Measurements from ENCODE around the gene UBE2L6. TPM values are rescaled to one million over a fixed set of nuclear protein-coding genes. Genes with fewer than 3 reads are reported as not detected.
A peak's percentile ranks its signal among the peaks of the same experiment; 100 is the strongest.

Gene UBE2L6
- 52.5 and 69.6 TPM in 2 replicates for total RNA-seq (2014; rRNA removed; shearing (Covaris generic))

DNA sequence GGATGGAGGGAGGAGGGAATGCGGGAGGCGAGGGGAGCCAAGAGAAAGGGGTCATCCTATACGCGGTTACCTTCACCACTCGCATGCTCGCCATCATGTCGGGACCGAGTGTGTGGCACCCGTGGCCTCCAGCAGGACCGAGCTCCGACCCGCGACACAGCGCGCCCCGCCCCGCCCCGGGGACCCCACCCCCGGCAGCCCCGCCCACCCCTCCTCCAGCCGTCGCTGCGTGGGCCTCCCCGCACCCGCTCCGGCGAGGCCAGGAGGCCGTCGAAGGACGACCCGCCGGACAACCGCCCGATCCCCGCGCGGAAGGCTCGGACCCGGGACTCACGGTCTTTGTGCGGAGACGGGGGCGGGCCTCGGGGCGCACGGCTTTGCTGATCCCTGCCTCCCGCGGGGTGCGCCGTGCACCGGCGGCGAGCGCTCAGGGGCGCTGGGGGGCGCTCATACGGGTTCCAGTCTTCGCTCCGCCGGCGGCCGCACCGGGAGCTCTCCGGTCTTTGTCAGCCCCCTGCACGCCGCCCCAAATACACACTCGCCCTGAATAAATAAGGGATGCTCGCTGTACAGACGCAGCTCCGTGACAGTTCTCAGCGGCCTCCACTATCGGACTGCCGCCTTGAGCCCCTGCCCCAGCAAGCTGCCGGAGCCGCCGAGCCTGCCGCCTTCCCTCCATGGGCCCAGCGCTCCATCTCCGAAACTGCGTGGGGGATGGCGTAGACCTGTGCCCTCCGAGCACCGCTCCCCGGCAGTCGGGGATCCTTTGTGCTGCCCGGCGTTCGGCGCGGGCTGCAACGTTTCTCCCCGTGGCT lies at the start of gene UBE2L6:
TSS of gene UBE2L6 (minus strand) at position 158 of the 815 bp plus-strand sequence. CDS start at position 97, 61 bp downstream.
- DNase-seq (ENCODE audit: low spot score) = no peak

DNA sequence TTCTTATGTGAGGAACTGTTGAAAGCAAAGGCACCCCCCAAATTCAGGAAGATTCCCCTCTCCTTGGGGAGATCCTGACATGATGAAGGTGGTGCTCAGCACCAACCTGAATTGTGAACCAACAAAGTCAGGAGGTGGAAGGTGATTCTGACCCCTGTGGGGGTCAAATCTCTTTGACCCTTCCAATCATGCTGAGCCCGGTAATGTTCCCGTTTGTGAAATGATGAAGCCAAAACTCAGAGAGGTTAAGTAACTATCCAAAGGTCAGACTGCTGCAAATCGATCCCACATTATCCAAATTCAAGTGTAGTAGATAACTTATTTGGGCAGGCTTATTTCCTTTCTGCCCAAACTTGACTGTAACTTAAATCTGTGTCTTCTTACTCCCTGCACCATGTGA lies 49.1 kb upstream of the UBE2L6 start:
- no peak for DNase-seq (ENCODE audit: low spot score)

DNA sequence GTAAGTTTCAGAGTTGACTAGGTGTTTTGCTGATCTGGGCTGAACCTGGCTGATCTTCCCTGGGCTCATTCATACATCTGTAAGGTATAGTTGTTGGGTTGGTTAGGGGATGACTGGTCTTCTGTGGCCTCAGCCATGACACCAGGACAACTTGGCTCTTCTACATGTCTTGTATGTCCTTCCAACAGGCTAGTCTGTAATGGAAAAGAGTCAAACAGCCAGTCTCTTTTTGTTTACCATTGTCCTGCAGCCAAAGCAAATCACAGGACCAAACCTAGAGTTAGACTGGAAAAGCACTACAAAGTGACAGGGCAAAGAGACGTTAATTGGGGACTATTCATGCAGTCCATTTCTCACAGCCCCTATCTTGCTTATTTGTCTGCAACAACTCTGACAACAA lies 47.8 kb upstream of the UBE2L6 start:
- no peak for DNase-seq (ENCODE audit: low spot score)

DNA sequence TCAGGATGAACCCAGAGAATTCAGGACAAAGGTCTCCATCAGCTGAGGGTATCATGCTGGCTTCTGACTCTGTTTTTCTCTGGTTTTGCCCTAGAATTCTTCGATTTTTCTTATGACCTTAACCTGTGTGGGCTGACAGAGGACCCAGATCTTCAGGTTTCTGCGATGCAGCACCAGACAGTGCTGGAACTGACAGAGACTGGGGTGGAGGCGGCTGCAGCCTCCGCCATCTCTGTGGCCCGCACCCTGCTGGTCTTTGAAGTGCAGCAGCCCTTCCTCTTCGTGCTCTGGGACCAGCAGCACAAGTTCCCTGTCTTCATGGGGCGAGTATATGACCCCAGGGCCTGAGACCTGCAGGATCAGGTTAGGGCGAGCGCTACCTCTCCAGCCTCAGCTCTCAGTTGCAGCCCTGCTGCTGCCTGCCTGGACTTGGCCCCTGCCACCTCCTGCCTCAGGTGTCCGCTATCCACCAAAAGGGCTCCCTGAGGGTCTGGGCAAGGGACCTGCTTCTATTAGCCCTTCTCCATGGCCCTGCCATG lies 46.8 kb upstream of the UBE2L6 start:
- DNase-seq (ENCODE audit: low spot score) = no peak

DNA sequence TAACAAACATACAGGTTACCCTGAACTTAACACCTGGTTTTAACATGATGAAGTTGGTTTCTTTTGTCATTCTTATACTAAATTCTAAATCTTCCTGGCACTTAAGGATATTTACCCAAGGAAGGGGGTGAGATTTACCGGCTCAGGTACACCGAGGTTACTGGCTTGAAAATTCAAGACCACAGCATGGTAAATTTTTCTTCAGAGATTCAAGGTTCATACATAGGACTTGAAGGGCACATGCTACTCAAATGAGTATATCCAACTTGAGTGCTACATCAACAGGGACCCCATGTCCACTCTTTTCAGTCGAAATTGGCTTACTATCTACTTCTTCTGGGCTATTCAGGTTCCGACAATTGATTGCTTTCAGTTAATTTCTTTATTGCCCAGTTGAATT lies 42.7 kb upstream of the UBE2L6 start:
- no peak for DNase-seq (ENCODE audit: low spot score)

DNA sequence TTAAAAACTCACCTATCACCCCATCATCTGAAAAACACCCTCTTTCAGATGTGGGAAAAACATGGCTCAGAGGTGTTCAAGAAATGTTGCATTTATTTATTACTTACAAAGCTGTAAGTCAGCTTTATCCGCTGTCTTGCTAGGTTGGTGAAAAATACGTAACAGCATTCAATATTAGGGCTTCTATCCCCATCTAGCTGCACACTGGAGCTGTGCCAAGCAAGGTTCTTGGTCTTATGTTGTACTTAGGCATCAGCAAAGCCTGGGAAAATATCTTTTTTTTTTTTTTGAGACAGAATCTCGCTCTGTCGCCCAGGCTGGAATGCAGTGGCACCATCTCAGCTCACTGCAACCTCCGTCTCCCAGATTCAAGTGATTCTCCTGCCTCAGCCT lies 37.6 kb upstream of the UBE2L6 start:
- no peak for DNase-seq (ENCODE audit: low spot score)

DNA sequence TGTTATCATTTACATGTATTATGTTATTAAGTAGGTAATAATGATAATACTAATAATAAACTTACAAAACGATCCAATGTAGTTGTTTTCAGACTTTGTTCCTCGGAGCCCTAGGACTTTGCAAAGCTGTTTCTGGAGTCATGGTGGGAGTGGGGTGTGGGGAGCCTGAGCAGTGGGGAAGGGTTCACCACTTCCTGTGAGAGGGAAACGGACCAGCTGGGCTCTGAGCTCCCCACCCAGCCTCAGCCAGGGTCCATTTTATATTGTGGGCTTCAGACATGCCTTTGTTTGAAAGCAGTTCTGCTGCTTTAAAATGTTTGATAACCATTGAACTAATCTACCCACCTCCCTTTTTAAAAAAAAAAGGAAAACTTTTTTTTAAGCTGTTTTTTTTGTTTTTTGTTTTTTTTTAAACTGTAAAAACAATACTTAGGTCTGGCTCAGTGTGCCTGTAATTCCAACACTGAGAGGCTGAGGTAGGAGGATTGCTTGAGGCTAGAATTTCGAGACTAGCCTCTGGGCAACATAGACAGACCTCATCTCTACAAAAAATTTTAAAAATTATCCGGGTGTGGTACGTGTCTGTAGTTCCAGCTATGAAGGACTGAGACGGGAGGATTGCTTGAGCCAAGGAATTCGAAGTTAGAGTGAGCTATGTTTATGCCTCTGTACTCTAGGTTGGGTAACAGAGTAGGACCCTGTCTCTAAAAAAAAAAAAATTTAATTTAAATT lies 37.0 kb upstream of the UBE2L6 start:
- peak; percentile 20 for DNase-seq (ENCODE audit: low spot score)

DNA sequence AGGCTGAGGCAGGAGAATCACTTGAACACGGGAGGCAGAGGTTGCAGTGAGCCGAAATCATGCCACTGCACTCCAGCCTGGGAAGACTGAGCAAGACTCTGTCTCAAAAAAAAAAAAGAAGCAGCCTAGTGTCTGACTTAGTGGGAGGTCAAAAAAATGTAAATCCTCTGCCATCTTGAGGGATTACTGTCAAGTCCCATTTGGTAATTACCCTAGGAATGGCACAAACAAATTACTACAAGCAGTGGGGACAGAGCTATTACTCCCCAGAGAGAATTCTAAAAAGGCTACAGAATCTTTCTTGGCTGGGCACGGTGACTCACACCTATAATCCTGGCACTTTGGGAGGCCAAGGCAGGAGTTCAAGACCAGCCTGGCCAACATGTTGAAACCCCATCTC lies 33.8 kb upstream of the UBE2L6 start:
- DNase-seq (ENCODE audit: low spot score) = no peak

DNA sequence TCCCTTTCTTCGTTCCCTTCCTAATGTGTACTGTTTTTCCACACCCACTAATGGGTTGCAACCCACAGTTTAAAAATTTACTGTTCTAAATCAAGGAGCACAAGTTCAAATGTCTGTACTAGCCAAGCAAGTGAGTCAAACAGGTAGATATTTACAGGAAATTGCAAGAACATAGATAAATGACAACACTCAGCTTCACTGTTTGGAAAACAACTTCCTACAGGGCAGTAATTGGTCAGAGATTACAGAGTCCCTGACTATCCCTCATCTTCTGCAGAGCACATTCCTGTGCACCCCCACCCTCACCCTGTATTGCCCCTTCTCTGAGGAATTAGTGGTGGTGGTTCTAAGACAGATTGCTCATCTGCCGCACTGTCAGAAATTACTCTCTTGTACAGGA lies 31.9 kb upstream of the UBE2L6 start:
- no peak for DNase-seq (ENCODE audit: low spot score)

DNA sequence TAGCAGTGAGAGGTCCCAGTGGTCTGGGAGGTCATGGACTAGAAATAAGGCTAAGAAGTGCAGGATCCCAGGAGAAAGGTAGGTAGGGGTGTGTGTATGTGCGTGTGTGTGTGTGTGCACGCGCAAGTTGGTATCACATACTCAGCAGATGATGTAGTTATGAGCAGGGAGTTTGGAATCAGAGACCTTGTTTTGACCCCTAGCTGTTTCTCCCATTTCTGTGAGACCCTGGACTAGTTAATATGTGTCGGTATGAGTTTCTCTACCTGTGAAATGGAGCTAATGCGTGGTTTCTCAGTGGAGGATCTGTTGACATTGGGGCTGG lies 31.3 kb upstream of the UBE2L6 start:
- no peak for DNase-seq (ENCODE audit: low spot score)

DNA sequence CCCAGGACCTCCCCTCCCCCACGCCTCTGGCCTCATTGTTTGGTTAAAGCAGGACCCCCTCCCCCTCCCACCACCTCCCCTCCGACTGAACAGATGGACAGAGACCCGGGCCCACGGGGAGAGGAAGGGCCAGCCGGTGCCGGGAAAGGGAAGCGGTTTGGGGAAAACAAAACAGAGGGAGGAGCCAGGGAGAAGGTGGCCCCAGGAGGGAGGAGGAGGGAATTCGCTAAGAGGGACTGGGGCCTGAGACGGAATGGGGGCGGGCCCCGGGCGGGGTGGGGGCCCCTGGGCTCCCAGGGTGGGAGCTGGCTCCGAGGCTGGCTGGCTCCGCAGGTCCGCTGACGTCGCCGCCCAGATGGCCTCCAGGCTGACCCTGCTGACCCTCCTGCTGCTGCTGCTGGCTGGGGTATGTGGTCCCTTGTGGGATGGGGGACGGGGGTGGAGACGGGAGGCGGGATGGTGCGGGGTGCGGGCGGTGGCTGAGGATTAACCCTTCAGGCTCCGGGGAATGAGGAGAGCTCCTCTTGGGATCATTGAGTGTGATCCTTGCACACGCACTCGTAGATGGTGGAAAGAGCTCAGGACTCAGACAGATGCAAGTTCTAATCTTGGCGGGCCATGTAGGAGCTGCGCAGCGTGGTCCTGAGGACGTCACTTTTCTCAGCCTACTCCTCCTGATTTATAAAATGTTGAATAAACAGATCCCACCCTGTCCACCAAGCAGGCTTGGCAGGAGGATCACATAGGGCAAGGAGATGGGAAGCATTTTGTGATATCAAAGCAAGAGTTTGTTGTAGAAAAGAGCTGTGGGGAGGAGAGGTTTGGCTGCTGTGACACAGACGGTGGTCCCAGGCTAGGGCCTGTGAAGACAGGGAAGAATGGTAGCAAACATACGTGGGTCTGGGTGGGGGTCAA lies 30.7 kb upstream of the UBE2L6 start:
- DNase-seq (ENCODE audit: low spot score) = no peak

DNA sequence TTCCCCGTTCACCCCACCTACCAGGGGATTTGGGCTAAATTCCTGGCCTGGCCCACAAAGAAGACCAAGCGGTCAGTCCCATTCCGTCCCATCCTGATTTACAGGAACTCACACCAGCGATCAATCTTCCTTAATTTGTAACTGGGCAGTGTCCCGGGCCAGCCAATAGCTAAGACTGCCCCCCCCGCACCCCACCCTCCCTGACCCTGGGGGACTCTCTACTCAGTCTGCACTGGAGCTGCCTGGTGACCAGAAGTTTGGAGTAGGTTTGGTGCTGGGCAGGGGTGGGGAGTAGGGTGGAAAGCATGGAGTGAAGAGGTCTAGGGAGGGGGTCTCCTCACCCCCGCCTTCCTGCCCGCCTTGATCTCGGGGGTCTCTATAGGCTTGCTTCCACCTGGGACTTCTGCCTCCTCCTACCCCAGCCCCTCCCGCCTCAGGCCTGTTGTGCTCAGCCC lies 30.0 kb upstream of the UBE2L6 start, which contains the start of gene SERPING1:
TSS of gene SERPING1 (plus strand) at position 225 of the 455 bp plus-strand sequence. CDS start 586 bp downstream, outside the sequence.
- DNase-seq (ENCODE audit: low spot score) = no peak

DNA sequence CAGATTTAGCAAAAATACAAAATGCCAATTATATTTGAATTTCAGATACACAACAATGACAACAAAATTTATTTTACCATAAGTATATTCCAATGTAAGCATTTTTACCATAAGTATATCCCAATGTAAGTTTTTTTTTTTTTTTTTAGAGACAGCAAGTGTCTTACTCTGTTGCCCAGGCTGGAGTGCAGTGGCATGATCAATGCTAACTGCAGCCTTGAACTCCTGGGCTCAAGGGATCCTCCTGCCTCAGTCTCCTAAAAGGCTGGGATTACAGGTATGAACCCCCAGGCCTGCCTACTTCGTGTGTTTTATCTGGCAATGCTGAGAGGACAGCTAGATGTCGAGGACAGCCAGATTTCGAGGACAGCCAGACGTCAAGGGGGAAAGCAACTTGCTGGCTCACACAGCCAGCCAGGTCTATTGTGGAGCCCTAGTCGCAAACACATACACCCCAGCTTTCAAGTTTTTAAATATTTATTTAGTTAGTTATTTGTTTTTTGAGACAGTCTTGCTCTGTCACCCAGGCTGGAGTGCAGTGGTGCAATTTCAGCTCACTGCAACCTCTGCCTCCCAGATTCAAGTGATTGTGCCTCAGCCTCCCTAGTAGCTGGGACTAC lies 28.9 kb upstream of the UBE2L6 start:
- DNase-seq (ENCODE audit: low spot score) = no peak

DNA sequence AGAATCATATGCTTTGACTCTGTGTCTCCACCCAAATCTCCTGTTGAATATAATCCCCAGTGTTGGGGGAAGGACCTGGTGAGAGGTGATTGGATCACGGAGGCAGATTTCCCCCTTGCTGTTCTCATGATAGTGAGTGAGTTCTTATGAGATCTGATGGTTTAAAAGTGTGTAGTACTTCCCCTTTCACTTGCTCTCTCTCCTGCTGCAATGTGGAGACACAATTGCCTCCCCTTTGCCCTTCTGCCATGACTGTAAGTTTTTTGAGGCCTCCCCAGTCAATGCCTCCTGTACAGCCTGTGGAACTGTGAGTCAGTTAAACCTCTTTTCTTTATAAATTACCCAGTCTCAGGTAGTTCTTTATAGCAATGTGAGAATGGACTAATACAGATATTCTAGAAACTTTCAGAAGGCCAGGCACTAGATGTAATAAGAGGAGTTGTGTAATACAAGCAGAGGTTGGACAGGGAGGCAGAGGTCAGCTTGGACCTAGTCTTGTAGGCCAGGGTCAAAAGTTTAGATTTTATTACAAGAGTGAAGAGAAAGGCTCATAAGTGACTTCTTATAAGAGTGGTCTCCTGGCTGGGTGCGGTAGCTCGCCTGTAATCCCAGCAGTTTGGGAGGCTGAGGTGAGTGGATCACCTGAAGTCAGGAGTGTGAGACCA lies 20.7 kb upstream of the UBE2L6 start:
- DNase-seq (ENCODE audit: low spot score) = no peak

DNA sequence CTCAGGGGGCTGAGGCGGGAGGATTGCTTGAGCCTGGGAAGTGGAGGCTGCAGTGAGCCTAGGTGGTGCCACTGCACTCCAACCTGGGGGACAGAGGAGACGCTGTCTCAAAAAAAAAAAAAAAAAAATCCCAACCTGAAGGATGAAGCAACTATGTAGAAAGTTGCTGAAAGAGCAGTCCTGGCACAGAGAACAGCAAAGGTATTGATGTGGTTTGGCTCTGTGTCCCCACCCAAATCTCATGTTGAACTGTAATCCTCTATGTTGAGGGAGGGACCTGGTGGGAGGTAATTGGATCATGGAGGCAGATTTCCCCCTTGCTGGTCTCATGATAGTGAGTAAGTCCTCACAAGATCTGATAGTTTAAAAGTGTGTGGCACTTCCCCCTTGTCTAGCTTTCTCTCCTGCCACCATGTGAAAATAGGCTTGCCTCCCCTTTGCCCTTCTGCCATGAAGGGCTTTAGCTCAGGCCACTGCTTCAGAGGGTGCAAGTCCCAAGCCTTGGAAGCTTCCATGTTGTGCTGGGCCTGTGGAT lies 19.3 kb upstream of the UBE2L6 start:
- DNase-seq (ENCODE audit: low spot score) = no peak

DNA sequence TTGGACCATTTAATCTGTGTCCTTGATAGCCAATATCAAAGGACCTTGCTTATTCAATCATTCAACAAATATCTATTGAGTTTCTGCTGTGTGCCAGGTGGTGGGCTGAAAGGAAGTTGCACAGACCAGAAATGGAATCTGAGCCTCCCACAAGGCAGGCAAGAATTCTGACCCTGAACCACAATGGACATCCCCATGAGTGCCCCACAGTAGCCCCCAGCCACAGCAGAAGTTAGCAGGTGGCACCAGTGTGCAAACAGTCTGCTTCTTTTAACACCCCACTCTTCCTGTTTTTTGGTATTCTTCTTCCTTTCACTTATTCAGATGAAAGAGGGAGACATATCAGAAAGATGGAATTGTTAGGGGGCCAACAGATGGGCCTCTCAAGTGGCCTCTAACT lies 17.8 kb upstream of the UBE2L6 start:
- no peak for DNase-seq (ENCODE audit: low spot score)

DNA sequence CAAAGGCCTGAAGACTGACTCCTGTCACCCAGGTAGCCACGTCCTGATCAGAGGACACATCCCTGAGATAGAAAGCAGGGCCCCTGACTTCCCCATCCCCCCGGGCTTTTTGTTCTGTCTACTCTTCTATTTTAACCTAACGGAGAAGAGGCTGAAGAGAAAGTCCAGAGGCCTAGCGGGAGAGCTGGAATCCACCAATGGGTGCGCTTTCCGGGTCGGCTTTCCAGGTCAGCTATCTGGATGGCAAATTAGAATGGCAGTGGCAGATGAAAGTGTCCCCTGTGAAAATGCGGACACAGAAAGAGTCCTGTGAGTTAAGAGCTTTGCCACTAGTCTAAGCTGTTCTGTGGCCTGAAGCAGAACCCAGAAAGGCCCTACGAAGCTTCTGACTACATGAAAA lies 16.9 kb upstream of the UBE2L6 start:
- no peak for DNase-seq (ENCODE audit: low spot score)

DNA sequence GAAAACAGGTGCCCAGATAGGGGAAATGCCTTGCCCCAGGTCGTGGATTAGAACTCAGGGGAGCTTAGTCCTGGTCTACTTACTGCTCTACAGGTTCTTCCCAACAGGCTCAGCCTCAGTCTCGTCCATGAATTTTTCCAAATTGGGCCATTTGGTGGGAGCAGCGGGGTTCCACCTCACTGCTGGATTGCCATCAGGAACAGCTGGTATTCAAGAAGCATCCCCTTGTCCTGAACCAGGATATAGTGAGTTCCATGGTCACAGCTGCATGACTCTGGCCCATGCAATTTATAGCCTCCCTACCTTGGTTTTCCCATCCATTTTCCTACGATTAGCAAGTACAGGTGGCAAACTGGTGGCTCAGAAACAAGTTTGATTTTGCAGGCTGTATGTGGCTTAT lies 6.6 kb upstream of the UBE2L6 start:
- no peak for DNase-seq (ENCODE audit: low spot score)

DNA sequence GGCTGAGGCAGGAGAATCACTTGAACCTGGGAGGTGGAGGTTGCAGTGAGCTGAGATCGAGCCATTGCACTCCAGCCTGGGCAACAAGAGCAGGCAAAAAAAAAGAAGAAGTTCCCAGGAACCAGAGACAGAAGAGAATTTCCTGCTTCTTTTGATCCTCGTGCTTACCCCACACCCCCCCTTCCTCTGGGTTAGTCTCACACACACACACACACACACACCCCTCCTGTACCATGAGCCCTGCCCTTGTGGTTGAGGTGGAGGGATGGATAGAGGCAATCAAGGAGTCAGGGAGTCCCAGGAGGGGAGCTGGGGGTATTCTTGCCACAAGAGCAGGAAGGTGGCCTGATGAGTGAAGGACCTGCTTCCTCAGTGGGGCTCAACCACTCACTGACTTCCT lies 4.1 kb upstream of the UBE2L6 start:
- no peak for DNase-seq (ENCODE audit: low spot score)

DNA sequence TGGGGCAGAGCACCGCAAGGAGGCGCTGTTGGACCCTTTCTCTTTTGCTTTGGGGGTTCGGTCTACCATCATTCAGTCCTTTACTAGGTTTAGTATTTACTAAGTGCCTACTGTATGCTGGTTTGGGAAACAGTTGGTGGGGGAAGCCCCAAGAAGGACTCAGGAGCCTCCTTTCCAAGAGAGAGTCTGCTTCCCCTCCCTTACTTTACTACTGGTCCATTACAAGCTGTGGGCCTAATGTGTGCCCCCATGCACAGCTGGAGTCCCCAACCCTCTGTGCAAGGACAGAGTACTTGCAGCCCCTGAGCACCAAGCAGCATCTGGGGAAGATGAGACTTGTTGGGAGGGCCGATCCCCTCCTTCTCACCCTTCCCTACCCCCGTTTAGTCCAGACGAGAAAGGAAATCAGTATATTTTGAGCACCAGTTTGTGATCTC lies 876 bp upstream of the UBE2L6 start:
- DNase-seq (ENCODE audit: low spot score) = peak; percentile 67
